PC-3 (cell line): ENCODE measurements around the gene IL23R.

ENCODE experiments used
- CTCF ChIP-seq: fragments of 300-600 bp; sonication (generic); conservative IDR thresholded peaks from 2 replicates; pipeline ENCODE4 v1.5.1; 2017; ENCODE audit warnings: antibody characterized with exemption, low read depth, mild to moderate bottlenecking, low read length
- EZH2 ChIP-seq: fragments of 300-600 bp; sonication (generic); IDR thresholded peaks from one replicate; pipeline ENCODE4 v1.6.1; 2017; ENCODE audit warnings: antibody characterized with exemption, mild to moderate bottlenecking, low read length; ENCODE audit not compliant: unreplicated experiment
- EZH2phosphoT487 ChIP-seq: fragments of 300-600 bp; sonication (generic); IDR thresholded peaks from 2 replicates; pipeline ENCODE4 v1.6.1; 2018; ENCODE audit warnings: mild to moderate bottlenecking, antibody characterized with exemption, low read length, borderline replicate concordance

- TF ChIP-seq CTCF, result no peak
- TF ChIP-seq EZH2phosphoT487, result no peak
- no peak for TF ChIP-seq EZH2
Measured at GRCh38 chr1:67281244-67281643, 115.0 kb downstream of the IL23R start.
